HG03066 (cell line): Measurements from ENCODE around the gene TRPV5.
"Not testable (repeated sequence)": the region's sequence is repeated elsewhere in the genome, so short reads cannot be mapped to it uniquely, and the experiment has no call there.

ENCODE experiments used
- ATAC-seq: cut with Tn5 transposase; IDR thresholded peaks from one replicate; pipeline ENCODE4 v1.9.1; 2021; ENCODE audit warnings: low read depth; ENCODE audit not compliant: unreplicated experiment

Gene TRPV5

DNA sequence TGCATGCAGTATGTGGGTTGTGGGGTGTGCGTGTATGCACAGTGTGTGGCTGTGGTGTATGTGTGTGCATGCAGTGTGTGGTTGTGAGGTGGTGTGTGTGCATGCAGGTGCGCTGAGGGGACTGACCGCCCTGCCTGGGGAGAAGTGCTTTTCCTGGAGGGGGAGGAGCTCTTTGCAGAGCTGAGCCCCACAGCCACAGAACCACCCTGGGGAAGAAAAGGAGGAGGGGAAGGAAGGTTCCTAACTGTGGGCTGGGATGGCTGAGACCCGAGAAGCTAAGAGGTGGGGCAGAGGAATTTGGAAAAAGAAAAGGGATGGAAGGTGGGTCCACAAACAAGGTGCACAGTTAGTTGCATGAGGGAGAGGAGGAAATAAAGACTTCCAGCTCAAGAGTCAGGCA lies at the start of gene TRPV5:
Gene TRPV5, minus strand, starts transcription at position 123 of the 400 bp plus-strand sequence. CDS start 287 bp downstream, outside the sequence.
- no peak for ATAC-seq

DNA sequence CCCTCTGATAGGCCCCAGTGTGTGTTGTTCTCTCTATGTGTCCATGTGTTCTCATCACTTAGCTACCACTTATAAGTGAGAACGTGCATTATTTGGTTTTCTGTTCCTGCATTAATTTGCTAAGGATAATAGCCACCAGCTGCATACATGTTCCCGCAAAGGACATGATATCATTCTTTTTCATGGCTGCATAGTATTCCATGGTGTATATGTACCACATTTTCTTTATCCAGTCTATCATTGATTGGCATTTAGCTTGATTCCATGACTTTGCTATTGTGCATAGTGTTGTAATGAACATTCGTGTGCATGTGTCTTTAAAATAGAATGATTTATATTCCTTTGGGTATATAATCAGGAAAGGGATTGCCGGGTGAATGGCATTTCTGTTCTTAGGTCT lies 44.9 kb upstream of the TRPV5 start:
- not testable (repeated sequence) for ATAC-seq

DNA sequence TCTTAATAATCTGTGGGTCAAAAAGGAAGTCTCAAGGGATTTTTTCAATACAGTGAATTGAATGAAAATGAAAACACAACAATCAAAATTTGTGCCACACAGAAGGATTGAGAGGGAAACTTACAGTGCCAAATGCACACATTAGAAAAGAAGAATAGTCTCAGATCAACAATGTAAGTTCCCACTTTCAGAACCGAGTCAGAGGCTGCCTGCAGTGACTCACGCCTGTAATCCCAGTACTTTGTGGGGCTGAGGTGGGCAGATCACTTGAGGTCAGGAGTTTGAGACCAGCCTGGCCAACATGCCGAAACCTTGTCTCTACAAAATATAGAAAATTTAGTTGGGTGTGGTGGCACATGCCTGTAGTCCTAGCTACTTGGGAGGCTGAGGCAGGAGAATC lies 41.1 kb upstream of the TRPV5 start:
- ATAC-seq: no peak

DNA sequence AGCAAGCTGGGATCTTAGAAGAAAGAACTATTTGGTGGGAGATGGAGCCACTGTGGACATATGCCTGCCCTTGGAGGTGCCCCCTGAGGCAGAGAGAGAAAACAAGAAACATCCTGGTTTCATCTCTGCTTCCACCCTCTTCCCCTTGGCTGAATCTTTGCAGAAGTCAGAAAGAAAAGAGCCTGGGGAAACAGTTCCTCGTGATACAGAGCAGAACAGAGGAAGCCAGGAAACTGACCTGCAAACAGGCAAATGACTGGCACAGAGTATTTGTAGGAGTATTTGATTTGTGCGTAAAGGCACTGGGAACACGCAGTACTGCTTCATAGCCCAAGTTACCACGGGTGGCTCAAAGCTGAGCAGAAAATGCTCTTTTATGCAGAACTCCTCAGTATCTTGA lies 35.6 kb upstream of the TRPV5 start:
- no peak for ATAC-seq

DNA sequence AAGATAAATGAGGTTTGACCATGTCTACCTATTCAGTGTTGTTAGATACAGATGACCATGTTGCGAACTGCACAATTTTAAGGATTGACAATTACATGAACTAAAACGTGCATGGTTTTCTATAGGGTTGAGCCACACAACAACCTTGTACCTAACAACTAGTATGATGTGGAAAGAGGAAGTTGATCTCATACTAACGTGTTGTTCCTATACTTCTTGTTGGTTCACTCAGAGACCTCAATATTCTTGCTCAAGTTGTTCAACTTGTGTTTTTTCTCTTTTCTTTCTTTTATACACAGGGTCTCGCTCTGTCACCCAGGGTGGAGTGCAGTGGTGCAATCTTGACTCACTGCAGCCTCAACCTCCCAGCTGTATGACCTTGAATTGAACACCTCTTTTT lies 34.7 kb upstream of the TRPV5 start:
- no peak for ATAC-seq

DNA sequence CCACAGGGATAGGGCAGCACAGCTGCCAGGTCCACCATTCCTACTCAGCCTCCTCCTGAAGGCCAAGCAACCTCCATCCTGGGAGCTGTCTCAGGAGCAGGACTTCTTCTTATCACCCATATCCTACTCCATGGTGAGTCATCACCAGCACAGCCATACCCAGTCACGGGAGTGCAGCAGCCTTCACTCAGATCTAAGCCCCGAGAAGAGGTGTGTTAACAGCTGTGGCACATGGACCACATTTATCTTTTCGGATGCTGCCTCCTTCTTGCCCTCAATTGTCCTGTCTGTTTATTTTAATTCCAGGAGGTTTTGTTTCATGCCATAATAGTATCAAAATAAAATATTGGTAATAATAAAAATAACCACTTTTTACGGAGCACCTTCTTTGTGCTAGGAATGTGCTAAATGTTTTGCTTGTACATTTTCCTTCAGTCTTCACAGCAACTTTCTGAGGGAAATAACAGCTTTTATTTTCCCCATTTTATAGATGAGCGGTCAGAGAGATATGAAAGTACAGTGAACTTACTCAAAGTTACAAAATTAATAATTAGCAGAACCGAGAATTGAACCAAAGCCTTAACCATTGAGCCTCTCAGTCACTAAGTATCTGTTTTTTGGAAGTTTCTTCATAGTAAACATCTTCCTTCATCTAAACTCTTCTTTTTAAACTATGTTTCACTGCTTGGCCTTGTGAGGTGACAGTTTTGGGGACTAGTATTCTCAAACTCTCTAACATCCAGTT lies 31.1 kb upstream of the TRPV5 start:
- no peak for ATAC-seq

DNA sequence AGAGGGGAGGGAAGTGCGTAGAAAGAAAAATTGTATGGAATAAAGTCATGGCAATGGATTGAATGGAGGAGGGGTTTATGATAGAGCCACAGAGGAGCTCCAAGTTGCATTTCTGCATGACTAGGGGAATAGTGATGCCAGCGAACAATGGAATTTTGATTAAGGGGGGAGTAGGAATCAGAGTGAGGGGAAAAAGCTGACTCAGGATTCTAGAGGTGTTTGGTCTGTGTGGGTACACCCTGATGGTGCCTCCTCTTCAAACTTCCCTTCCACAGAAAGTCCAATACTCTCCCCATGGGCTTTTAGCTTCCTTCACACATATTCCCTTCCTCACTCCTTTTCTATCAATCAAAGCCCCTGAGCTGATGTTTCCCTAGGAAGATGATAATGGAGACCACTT lies 30.4 kb upstream of the TRPV5 start:
- no peak for ATAC-seq

DNA sequence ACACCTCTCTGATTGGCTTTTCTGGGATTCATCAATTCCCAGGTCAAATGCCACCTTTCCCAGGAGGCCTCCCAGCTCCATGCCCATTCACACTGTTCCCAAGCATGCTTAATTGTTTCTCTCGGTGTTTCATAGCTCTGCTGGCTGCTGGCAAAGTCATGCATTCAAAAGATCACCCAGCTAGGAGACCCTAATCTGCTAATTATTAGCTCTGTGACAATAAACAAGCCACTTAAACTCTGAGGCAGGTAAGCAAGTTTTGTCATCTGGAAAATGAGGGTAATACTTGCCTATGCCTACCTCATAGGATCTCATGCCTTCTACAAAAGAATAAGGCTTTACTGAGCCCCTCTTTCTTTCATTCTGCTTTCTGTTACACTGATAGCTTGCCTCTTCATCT lies 29.4 kb upstream of the TRPV5 start:
- no peak for ATAC-seq

DNA sequence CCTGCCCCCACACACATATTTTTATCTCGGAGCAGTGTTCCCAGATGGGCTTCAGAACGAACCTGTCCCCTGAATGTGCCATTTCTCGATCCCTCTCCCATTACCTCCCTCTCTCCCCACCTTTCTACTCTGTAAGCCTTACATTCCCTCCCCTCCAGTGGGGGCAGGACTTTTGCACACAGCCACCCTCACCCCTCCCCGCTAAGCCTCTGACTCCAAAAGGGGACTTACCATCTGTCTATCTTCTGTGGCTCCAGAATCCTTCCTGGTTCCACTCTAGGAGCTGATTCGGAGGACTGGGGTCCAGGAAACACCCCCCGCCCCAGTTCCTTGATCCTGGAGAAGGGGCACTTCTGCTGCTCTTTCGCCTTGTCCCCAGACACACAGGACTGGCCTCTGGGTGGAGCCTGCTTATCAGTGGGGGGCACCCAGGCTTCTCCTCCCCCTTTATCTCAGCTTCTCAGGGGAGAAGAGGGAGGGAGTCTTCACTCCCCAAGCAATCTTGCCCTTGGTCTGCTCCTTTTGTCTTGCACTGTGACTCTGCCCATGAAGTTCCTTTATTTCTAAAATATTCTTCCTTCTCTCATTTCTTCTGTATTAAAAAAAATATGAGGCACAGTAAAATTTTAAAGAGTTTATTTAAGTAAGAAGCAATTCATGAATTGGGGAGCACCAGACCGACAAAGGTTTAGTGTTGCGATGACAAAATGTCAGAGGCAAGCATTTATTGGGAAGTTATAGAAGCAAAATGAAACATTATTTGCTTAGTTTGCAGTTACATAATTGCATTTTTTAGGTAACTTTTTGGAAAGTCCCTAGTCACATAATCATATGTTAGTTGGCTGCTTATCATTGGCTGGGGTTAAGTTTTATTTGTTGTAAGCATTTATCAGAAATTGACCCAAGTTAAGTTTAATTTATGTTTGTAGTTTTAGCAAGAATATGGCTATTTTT lies 28.7 kb upstream of the TRPV5 start, which contains the start of gene KEL:
Gene KEL, minus strand, starts transcription at position 391 of the 954 bp plus-strand sequence. Its CDS starts 157 bp downstream, at position 234.
- no peak for ATAC-seq

DNA sequence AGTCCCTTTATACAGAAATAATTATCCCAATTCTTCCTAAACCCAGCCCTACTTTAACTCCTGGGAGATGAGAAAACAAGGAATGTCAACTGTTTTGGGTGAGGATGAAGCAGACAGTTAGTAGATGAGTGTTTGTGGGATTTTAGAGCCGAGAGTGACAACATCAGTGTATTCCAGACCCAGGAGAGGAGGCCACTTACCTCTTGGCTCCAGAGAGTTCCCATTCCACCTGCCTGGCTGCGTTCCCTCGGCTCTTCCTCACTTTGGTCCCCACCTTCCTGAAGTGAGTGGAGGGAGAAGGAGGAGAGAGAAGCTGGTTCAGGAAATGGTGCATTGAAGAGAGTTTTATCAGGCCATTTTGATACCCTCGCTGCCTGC lies 28.0 kb upstream of the TRPV5 start:
- no peak for ATAC-seq

DNA sequence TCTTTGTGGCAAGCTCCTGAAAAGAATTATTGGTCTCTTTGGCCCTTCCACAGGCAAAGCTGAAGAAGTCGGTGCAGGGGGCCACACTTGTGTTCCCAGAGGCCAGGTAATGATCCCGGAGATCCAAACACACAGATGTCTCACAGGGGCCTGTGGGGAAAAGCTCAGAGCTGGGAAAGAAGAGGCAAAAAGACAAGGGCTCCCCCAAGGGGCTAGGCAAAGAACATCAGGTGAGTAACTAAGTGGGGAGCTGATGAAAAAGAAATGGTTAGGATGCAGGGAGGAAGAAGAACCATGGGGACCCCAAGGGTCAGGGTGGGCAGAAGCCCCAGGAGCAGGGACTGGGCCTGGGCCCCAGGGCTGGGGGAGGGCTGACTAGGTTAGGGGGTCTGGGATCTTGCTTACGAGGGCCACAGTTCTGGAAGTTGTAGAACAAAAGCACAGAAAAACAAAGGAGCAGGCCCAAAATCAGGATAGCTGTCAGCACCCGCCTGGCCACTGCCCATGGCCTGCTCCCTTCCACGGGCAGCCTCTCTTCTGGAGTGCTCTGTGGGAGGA lies 27.5 kb upstream of the TRPV5 start:
- ATAC-seq: no peak

DNA sequence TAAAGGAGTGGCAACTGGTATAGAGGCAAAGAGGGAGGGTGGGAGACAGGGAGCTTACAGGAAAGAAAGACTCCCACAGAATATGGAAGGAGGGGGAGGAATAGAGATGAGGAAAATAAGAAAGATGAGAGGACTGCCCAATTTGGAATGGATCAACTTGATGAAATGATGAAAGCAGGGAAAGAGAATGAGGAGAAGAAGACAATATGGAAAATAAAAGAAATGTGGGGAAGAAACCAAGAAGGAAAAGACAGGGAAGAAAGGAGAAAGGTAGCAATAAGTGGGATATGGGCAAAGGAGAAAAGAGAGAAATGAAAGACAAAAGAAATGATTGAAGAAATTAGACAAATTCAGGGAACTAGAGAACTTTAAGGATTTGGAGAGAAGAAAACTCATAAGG lies 25.7 kb upstream of the TRPV5 start:
- ATAC-seq: no peak

DNA sequence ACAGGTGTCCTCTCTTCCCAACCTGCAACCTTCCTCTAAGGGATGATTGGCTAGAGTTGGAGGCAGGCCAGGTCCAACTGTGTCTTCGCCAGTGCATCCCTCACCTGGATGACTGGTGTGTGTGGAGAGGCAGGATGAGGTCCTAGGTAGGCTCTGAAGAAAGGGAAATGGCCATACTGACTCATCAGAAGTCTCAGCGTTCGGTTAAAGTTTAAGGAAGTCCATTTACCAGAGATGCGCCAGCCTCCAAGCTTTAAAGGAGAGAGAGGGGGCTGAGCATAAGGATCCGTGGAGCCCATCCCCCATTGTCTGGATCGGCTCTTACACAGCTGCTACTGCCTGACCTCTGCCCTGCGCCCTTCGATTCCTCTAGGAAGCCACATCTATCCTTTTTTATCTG lies 24.2 kb upstream of the TRPV5 start:
- no peak for ATAC-seq

DNA sequence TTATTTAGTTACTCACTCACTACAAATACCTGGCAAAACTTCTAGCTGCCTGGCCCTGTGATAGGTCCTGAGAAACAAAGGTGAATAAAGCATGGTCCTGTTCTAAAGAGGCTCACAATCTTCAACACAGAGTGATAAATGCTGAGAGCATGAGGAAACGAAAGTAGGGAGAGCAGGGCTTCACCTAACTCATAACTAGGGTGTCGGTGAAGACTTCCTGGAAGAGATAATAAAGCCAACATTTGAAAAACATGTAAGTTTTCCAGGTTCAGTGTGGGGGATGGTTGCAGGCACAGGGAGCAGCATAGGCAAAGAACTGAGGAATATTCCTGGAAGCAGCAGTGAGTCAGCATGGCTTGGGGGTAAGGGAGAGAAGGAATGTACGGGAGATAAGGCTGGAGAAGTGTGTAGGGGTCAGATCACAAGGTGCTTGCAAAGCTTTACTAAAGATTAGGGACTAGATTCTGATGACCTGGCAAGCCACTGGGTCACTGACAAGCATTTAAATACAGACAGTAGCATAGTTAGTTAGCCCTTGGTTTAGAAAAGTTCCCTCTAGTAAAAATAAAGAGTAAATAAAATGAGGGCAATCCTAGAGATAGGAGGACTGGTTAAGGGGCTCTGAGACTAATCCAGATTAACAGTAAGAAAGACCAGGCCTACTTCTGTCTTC lies 23.5 kb upstream of the TRPV5 start:
- no peak for ATAC-seq

DNA sequence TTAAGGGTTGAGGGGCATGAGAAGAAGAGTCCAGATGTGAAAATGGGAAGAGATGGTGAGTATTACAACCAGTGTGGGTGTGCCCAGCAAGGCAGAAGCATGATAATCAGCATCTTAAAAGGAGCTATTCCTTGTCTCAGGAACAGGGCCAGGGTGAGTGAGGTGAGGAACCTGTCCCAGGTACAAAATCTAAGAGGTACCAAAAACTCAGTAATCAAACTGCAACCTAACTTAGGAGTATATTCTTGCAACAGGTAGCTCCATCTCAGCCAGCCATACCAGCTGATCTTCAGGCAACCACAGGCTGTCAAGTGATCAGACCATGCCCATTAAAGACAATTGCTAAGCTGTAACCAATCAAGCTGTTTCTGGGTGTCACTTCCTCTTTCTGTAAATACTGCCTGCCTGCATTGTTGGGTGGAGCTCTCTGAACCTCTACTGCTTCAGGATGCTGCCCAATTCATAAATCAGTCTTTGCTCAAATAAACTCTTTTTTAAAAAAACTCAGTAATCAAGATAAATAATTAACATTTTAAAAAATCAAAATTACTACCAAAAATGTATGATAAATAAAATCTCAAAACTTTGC lies 21.2 kb upstream of the TRPV5 start:
- ATAC-seq: no peak

DNA sequence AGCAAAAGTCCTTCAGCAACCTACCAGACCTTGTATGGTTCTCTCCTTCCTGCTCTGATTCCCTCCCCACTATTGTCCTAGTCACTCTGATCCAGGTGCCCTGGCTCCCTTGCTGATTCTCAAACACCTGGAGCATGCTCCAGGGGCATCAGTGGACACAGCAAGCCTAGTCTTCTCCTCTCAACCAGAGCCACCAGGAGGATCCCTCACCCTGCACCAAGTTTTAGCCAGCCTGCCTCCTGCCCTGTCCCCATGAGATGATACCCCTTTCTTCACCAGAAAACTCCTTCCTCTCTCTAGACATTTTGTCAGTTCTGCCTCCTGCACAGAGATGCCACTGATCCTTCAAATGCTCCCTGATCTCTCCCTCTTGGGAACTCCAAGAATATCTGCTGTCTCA lies 16.7 kb upstream of the TRPV5 start:
- ATAC-seq: no peak

DNA sequence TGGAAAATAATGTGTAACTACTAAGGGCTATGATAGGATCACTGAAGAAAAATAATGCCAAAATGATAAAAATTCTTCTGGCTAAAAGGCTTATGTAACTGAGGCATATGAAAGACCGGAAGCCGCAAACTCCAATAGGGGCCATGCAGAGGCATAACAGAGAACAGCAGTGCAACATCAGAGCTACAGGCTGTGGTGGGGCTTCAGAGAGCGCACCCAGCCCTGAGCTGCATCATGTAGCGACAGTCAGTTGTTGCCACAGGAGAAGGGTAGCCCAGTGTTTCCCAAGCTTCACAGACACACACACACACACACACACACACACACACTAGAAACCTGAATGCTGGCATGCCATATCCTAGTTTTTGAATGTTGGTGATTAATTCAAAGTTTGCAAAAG lies 15.1 kb upstream of the TRPV5 start:
- ATAC-seq: no peak

DNA sequence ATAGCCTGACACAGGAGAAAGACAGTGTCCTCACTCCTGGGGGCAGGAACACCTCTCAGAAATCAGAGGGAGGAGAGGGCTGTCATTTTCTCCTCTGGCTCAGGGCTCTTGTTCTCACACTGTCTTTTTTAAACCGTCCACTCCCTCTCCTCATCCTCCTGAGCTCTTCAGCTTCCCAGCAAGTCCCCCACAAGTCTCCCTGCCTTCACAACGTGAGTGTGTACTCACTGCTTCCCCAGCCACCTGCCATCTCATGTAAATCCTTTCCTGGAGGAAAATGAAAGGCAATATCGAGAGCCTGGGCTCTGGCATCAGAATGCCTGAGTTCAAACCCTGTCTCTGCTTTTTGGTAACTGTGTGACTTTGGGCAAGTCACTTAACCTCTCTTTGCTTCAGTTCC lies 11.5 kb upstream of the TRPV5 start:
- no peak for ATAC-seq

DNA sequence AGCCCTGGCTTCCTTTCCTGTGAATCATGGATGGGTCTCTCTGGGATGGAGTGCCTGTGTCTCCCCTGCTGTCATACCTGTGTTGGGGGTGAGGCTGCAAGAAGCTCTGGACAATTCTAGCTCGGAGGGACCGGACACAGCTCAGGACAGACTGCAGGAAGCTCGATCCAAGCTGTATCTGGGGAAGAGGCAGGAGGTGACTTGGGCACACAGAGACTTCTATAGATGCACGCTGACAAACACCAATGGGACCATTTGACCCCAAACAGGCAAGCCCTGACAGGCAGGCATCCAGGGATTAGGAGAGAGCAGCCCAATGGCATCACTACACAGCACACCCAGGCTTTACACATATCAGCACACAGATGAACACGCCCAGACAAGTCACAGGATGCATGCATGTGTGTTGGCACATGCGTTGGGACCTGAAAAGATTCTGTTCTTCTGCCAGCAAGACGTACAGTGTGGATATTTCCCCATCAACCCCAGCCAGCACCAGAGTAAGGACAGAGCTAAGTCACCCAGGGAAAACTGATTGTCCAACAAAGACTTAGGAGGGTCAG lies 10.2 kb upstream of the TRPV5 start:
- no peak for ATAC-seq

DNA sequence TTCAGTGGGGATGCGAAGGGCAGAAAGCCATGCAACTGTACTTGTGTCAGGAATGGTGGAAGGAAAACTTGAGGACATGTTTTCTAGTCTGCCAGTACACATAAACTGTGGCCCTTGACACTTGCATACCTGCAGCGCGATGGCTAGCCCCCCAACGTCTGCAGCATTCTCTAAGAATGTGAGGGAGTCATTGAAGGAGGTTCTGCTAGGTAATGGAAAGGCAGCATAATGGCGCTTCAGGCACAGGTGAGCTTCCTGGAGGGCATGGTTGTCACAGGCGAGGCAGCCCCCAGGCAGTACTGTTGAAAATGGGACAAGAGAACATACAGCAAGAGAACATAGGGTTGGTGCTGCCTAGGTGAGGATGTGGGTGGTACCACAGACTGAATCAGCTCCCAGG lies 9.2 kb upstream of the TRPV5 start:
- no peak for ATAC-seq
